Chondrocyte (in vitro differentiated cells): Measurements from ENCODE around the gene PRKAB1. TPM values are rescaled to one million over a fixed set of nuclear protein-coding genes. Genes with fewer than 3 reads are reported as not detected.

Experiments used
- DNase-seq: peaks from one replicate; pipeline ENCODE4 v3.0.0; 2021; ENCODE audit warnings: mixed read lengths, low spot score
- H3K27ac Mint-ChIP-seq: one replicate; pipeline ENCODE4 v1.8.0; 2021; ENCODE audit warnings: mild to moderate bottlenecking, moderate library complexity, mixed read lengths; ENCODE audit not compliant: unreplicated experiment
- H3K27me3 Mint-ChIP-seq: 2 replicates; pipeline ENCODE4 v1.8.0; 2021; ENCODE audit warnings: low read depth, mixed read lengths
- H3K36me3 Mint-ChIP-seq: 2 replicates; pipeline ENCODE4 v1.8.0; 2021; ENCODE audit warnings: low read depth, mixed read lengths
- H3K4me1 Mint-ChIP-seq: 2 replicates; pipeline ENCODE4 v1.8.0; 2021; ENCODE audit warnings: low read depth, mild to moderate bottlenecking, mixed read lengths
- H3K4me3 Mint-ChIP-seq: one replicate; pipeline ENCODE4 v1.8.0; 2021; ENCODE audit warnings: mild to moderate bottlenecking, moderate library complexity, mixed read lengths; ENCODE audit not compliant: unreplicated experiment
- H3K9me3 Mint-ChIP-seq: 2 replicates; pipeline ENCODE4 v1.8.0; 2021; ENCODE audit warnings: low read depth, mixed read lengths
- CTCF ChIP-seq: fragments of 200-600 bp; sonication (generic); IDR thresholded peaks from 2 replicates; pipeline ENCODE4 v1.5.0; 2021; ENCODE audit warnings: antibody characterized with exemption, mild to moderate bottlenecking, moderate library complexity
- total RNA-seq: library from RNA; stranded (reverse); gene quantifications from 3 replicates; pipeline ENCODE4 v1.2.1, GENCODE V29; 2021

Gene PRKAB1
- total RNA-seq, 1 donor from 2014 or later: 20.8 TPM

- no peak for TF ChIP-seq CTCF
- H3K27ac Mint-ChIP-seq: no peak overlapping the region
- H3K27me3 Mint-ChIP-seq: no peaks in the 10 kb centered on the region
- H3K4me3 Mint-ChIP-seq: no peak overlapping the region
- peaks cover 6% of the 10 kb centered on the region for H3K36me3 Mint-ChIP-seq
- peaks cover 16% of the 10 kb centered on the region for H3K4me1 Mint-ChIP-seq
- DNase-seq: no peak
- H3K9me3 Mint-ChIP-seq: peaks cover 10% of the 10 kb centered on the region
Measured at GRCh38 chr12:119715268-119715620, 47.3 kb downstream of the PRKAB1 start.

- no peak overlapping the region for H3K4me3 Mint-ChIP-seq
- H3K9me3 Mint-ChIP-seq: peaks cover 10% of the 10 kb centered on the region
- H3K36me3 Mint-ChIP-seq: peaks cover 4% of the 10 kb centered on the region
- no peak for DNase-seq
- H3K27me3 Mint-ChIP-seq: no peaks in the 10 kb centered on the region
- no peak overlapping the region for H3K27ac Mint-ChIP-seq
- H3K4me1 Mint-ChIP-seq: peaks cover 16% of the 10 kb centered on the region
- no peak for TF ChIP-seq CTCF
Measured at GRCh38 chr12:119718141-119718540, 50.2 kb downstream of the PRKAB1 start.

- H3K36me3 Mint-ChIP-seq: no peaks in the 10 kb centered on the region
- DNase-seq: no peak
- peaks cover 14% of the 10 kb centered on the region for H3K4me1 Mint-ChIP-seq
- H3K9me3 Mint-ChIP-seq: peaks cover 3% of the 10 kb centered on the region
- H3K4me3 Mint-ChIP-seq: no peak overlapping the region
- H3K27me3 Mint-ChIP-seq: no peaks in the 10 kb centered on the region
- no peak overlapping the region for H3K27ac Mint-ChIP-seq
- TF ChIP-seq CTCF: no peak
Measured at GRCh38 chr12:119720349-119720748, 52.4 kb downstream of the PRKAB1 start.

- TF ChIP-seq CTCF: no peak
- H3K27ac Mint-ChIP-seq: no peak overlapping the region
- H3K36me3 Mint-ChIP-seq: no peaks in the 10 kb centered on the region
- H3K4me3 Mint-ChIP-seq: no peak overlapping the region
- H3K9me3 Mint-ChIP-seq: peaks cover 3% of the 10 kb centered on the region
- H3K27me3 Mint-ChIP-seq: no peaks in the 10 kb centered on the region
- peaks cover 6% of the 10 kb centered on the region for H3K4me1 Mint-ChIP-seq
- DNase-seq: no peak
Measured at GRCh38 chr12:119721306-119721705, 53.4 kb downstream of the PRKAB1 start.

GRCh38 chr12:119725523-119725922 is 57.6 kb downstream of the PRKAB1 start:
- Mint-ChIP-seq H3K9me3 (no peaks in the 10 kb centered on the region), H3K36me3 (no peaks in the 10 kb centered on the region), H3K4me3 (no peak overlapping the region), H3K27me3 (no peaks in the 10 kb centered on the region), H3K27ac (no peak overlapping the region), H3K4me1 (no peaks in the 10 kb centered on the region)
- TF ChIP-seq CTCF: no peak
- no peak for DNase-seq
